ENCODE results near the gene PNMA6F. TPM values are rescaled to one million over a fixed set of nuclear protein-coding genes. Genes with fewer than 3 reads are reported as not detected.

PNMA6F gene
- total and polyA plus RNA-seq, 2 donors (not counting 1 experiment from before 2014, with no cell fraction given): not detected

GRCh38 chrX:153361781-153362397 is 40.3 kb upstream of the PNMA6F start:
- no peaks in the 10 kb centered on the region for H3K27me3 ChIP-seq (ENCODE audit: control insufficient read depth, insufficient read depth, low read length)
- peak in 1 of 2 donors; percentile 19 for DNase-seq (ENCODE audit: low read depth in 2 of 2)
- TF ChIP-seq, protein P1, sequence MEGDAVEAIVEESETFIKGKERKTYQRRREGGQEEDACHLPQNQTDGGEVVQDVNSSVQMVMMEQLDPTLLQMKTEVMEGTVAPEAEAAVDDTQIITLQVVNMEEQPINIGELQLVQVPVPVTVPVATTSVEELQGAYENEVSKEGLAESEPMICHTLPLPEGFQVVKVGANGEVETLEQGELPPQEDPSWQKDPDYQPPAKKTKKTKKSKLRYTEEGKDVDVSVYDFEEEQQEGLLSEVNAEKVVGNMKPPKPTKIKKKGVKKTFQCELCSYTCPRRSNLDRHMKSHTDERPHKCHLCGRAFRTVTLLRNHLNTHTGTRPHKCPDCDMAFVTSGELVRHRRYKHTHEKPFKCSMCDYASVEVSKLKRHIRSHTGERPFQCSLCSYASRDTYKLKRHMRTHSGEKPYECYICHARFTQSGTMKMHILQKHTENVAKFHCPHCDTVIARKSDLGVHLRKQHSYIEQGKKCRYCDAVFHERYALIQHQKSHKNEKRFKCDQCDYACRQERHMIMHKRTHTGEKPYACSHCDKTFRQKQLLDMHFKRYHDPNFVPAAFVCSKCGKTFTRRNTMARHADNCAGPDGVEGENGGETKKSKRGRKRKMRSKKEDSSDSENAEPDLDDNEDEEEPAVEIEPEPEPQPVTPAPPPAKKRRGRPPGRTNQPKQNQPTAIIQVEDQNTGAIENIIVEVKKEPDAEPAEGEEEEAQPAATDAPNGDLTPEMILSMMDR (conservative IDR thresholded peaks at IDR 0.05 in 1 of 2, IDR thresholded peaks at IDR 0.05 in 1 of 2; ENCODE audit: low read depth in 1 of 2, low read length in 2 of 2): no peak
- no peak for TF ChIP-seq EZH2 (IDR thresholded peaks at IDR 0.05; ENCODE audit: low read length, missing control alignments)

DNA sequence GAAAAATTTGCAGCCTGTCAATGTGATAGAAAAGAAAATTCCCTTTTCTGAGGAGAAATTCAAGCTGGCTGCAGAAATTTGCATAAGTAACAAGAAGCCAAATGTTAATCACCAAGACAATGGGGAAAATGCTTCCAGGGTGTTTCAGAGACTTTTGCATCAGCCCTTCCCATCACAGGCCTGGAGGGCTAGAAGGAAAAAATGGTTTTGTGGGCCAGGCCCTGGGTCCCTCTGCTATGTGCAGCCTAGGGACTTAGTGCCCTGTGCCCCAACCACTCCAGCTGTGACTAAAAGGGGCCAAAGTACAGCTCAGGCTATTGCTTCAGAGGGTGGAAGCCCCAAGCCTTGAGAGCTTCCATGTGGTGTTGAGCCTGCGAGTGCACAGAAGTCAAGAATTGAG is 36.3 kb upstream of the PNMA6F start:
- no peak overlapping the region for H3K27ac ChIP-seq (ENCODE audit: insufficient read depth, low read length)
- H3K9me3 ChIP-seq (ENCODE audit: control insufficient read depth, insufficient read depth, low read depth, low read length): no peaks in the 10 kb centered on the region
- H3K4me2 ChIP-seq (ENCODE audit: extremely low read depth, insufficient read depth, low read length): no peak overlapping the region
- H4K20me1 ChIP-seq (ENCODE audit: control insufficient read depth, extremely low read depth, insufficient read depth, low read length): no peaks in the 10 kb centered on the region
- no peaks in the 10 kb centered on the region for H3K79me2 ChIP-seq (ENCODE audit: control insufficient read depth, insufficient read depth, low read length)
- no peak overlapping the region for H3K4me3 ChIP-seq (replicated peaks in 1 of 4; ENCODE audit: control extremely low read depth in 1 of 4, insufficient read depth in 1 of 4, low read depth in 3 of 4, low read length in 4 of 4)
- H3K9ac ChIP-seq (ENCODE audit: insufficient read depth, low read length): no peak overlapping the region
- H3K27me3 ChIP-seq (ENCODE audit: control insufficient read depth, insufficient read depth, low read length): no peaks in the 10 kb centered on the region
- H3K36me3 ChIP-seq (ENCODE audit: control insufficient read depth, insufficient read depth, low read length): no peaks in the 10 kb centered on the region
- no peaks in the 10 kb centered on the region for H3K4me1 ChIP-seq (ENCODE audit: control insufficient read depth, extremely low read depth, insufficient read depth, low read length)
- H2AFZ ChIP-seq (ENCODE audit: low read length): no peak overlapping the region
- TF ChIP-seq EZH2 (IDR thresholded peaks at IDR 0.05; ENCODE audit: low read length, missing control alignments): no peak
- TF ChIP-seq, protein P1 (conservative IDR thresholded peaks at IDR 0.05 in 1 of 2, IDR thresholded peaks at IDR 0.05 in 1 of 2; ENCODE audit: low read depth in 1 of 2, low read length in 2 of 2): no peak
- DNase-seq (ENCODE audit: low read depth in 2 of 2): no peak

More at GRCh38 chrX:153361781-153362397, 40.3 kb upstream of the PNMA6F start:
- H3K79me2 ChIP-seq (ENCODE audit: control insufficient read depth, insufficient read depth, low read length): no peaks in the 10 kb centered on the region
- no peaks in the 10 kb centered on the region for H3K9me3 ChIP-seq (ENCODE audit: control insufficient read depth, insufficient read depth, low read depth, low read length)
- no peaks in the 10 kb centered on the region for H3K4me1 ChIP-seq (ENCODE audit: control insufficient read depth, extremely low read depth, insufficient read depth, low read length)
- H3K4me2 ChIP-seq (ENCODE audit: extremely low read depth, insufficient read depth, low read length): no peak overlapping the region
- no peak overlapping the region for H2AFZ ChIP-seq (ENCODE audit: low read length)
- H3K36me3 ChIP-seq (ENCODE audit: control insufficient read depth, insufficient read depth, low read length): no peaks in the 10 kb centered on the region
- no peak overlapping the region for H3K9ac ChIP-seq (ENCODE audit: insufficient read depth, low read length)
- no peaks in the 10 kb centered on the region for H4K20me1 ChIP-seq (ENCODE audit: control insufficient read depth, extremely low read depth, insufficient read depth, low read length)
- H3K4me3 ChIP-seq (replicated peaks in 1 of 4; ENCODE audit: control extremely low read depth in 1 of 4, insufficient read depth in 1 of 4, low read depth in 3 of 4, low read length in 4 of 4): no peak overlapping the region
- H3K27ac ChIP-seq (ENCODE audit: insufficient read depth, low read length): no peak overlapping the region

DNA sequence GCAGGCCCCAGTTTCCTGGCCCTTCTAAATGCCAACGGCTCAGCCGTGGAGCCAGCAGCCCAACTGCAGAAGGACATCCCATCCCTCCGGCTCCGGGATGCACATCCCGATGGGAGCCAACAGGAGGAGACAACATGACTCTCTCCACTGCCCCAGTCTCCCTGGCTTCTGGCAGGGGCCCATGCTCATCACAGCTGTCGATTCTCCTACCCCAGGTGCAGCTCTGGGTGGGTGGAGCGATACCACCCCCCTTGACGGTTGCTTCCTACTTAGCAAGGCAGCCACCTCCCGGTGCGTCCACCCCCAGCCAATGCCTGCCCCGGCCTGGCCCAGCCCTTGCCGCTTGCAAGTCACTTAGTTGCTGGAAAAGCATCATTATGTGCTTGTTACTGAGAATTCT is 31.8 kb upstream of the PNMA6F start:
- H3K4me2 ChIP-seq (ENCODE audit: extremely low read depth, insufficient read depth, low read length): no peak overlapping the region
- H3K9ac ChIP-seq (ENCODE audit: insufficient read depth, low read length): no peak overlapping the region
- no peak for DNase-seq (ENCODE audit: low read depth in 2 of 2)
- no peaks in the 10 kb centered on the region for H3K4me1 ChIP-seq (ENCODE audit: control insufficient read depth, extremely low read depth, insufficient read depth, low read length)
- no peaks in the 10 kb centered on the region for H3K36me3 ChIP-seq (ENCODE audit: control insufficient read depth, insufficient read depth, low read length)
- H3K9me3 ChIP-seq (ENCODE audit: control insufficient read depth, insufficient read depth, low read depth, low read length): no peaks in the 10 kb centered on the region
- H4K20me1 ChIP-seq (ENCODE audit: control insufficient read depth, extremely low read depth, insufficient read depth, low read length): no peaks in the 10 kb centered on the region
- H3K4me3 ChIP-seq (replicated peaks in 1 of 4; ENCODE audit: control extremely low read depth in 1 of 4, insufficient read depth in 1 of 4, low read depth in 3 of 4, low read length in 4 of 4): no peak overlapping the region
- TF ChIP-seq EZH2 (IDR thresholded peaks at IDR 0.05; ENCODE audit: low read length, missing control alignments): no peak
- TF ChIP-seq, protein P1 (conservative IDR thresholded peaks at IDR 0.05 in 1 of 2, IDR thresholded peaks at IDR 0.05 in 1 of 2; ENCODE audit: low read depth in 1 of 2, low read length in 2 of 2): no peak
- no peaks in the 10 kb centered on the region for H3K27me3 ChIP-seq (ENCODE audit: control insufficient read depth, insufficient read depth, low read length)
- no peak overlapping the region for H3K27ac ChIP-seq (ENCODE audit: insufficient read depth, low read length)
- no peak overlapping the region for H2AFZ ChIP-seq (ENCODE audit: low read length)
- H3K79me2 ChIP-seq (ENCODE audit: control insufficient read depth, insufficient read depth, low read length): no peaks in the 10 kb centered on the region
